Endometrial microvascular endothelial cells (primary cell): Measurements from ENCODE around the gene RPAP3. TPM values are rescaled to one million over a fixed set of nuclear protein-coding genes. Genes with fewer than 3 reads are reported as not detected.

ENCODE experiments used
- in situ Hi-C: cut with HindIII; loops from 2 replicates; pipeline ENCODE4 v1.10.0; 2017; ENCODE audit warnings: low sequenced_read_pairs, low pct_unique_long_range_greater_than_20kb; ENCODE audit errors: inconsistent ontology term
- total RNA-seq: library from RNA; depleted of rRNA; stranded (reverse); fragments of >200 nt; gene quantifications from one replicate; pipeline ENCODE4 v1.2.3, GENCODE V29; 2015; ENCODE audit errors: inconsistent ontology term

Gene RPAP3
- 11.8 TPM for total RNA-seq

DNA sequence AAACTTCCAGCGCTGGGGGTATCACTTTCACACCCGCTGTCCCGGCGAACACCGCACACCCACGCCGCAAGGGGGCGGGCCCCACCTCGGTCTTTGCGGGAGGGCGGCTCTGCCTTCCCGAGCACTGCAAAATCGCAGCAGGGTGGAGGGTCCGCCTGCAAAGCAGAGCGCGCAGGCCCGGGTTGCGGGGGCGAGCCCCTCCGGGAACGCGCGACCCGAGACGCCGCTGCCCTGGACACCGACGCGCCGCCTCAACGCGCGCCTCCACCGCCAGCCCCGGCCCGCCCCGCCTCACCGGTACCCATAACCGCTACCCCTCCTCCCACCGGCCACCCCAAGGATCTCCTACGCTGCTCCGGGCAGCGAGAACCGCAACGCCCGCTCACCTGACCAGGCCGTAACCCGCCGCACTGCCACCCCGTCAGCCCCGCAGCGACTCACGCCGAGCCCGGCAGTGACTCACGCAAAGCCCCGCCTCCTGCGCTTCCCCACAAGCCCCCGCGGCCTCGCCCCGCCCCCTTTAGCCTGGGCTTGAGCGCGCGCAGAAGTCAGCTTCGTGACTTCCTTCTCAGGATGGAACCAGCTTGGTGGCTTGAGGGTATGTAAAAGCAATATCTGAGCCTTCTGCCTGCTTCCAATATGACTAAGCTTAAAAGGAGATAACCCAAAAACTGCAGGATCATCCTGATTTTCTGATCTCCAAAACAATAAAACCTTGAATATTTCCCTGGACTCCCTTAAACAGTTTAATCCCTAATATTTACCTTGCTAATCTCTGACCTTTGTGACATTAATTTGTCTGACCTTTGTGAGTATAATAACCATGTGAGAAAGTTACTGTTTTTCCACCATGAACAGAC, at the start of gene RPAP3:
Gene RPAP3 (minus strand): TSS at position 465 of the 860 bp plus-strand sequence. CDS start 3,190 bp downstream, outside the sequence.
- in situ Hi-C loops = no loop called here

GRCh38 chr12:47754881-47755280, 49.1 kb upstream of the RPAP3 start:
- in situ Hi-C loops = no loop called here

- in situ Hi-C loops = no loop called here
Measured at GRCh38 chr12:47754126-47754525, 48.3 kb upstream of the RPAP3 start.

DNA sequence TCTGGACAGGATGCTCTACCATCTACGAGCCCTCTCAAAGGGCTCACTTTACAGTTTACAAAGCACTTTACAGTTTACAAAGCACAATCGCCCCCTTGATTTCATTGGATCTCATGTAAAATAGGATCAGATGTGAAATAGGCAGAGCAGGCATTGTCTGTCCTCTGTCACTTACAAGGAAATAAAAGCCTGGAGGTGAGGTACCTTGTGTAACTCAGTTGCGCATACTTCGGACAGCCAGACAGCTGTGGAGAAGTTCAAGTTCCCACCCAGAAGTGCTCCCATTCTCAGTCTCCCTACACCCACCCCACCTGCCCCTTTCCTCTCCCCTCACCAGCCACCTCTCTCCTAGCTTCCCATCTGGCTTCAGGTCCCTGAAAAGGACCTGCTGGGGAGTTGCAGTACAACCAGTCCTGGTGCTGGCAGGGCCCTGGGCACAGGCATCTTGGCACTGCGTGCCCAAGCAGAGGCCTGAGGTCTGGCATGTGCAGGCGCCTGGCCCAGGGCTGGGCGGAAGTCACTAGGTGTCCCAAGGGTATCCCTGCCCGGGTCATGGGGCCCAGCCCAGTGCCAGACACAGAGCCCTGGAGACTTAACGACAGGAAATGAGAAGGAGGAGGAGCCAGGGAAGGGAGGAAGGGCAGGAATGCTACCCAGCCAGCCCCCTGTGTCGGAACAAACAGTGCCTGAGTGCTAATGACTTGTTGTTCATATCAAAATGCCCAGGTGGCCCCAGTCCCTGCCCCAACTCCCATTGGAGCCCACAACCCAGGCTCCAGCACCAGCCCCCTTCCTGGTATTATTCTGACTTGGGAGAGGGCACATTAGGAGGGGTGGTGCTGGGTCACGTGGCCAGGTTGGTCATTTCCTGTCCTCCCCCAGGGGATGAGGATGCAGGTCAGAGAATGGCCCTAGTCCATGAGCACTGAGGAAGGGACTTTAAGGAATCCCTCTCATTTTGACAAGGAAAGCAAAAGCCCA, 47.5 kb upstream of the RPAP3 start:
- in situ Hi-C loops = no loop called here

- in situ Hi-C loops = no loop called here
Measured at GRCh38 chr12:47752552-47752951, 46.7 kb upstream of the RPAP3 start.

- in situ Hi-C loops = no loop called here
Measured at GRCh38 chr12:47752121-47752520, 46.3 kb upstream of the RPAP3 start.

GRCh38 chr12:47751561-47751960, 45.7 kb upstream of the RPAP3 start:
- in situ Hi-C loops = no loop called here

- in situ Hi-C loops = no loop called here
Measured at GRCh38 chr12:47750916-47751470, 45.2 kb upstream of the RPAP3 start.

DNA sequence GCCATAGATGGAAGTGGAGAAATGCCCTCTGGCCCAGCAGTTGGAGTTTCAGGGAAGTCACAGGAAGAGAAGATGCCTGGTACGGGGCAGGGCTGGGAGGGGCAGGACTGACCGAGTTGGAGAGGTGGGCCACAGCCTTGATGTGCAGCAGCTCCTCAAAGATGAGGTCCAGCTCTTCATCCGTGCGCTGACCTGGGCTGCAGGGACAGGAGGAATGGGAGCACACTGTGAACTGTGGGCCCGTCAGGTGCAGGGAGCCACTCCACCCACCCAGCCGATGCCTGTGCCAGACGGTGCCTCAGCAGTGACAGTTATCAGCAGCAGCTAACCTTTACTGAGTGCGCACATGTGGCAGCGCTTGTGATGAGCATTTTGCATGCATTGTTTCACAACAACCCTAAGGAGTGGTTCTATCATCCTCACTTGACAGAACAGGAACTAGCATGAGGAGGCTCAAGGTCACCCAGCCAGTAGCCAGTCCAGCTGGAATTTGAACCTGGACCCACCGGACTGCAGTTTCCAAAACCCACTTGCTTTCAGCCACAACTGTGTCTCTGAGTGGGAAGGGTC, 44.5 kb upstream of the RPAP3 start:
- in situ Hi-C loops = no loop called here

- in situ Hi-C loops = no loop called here
Measured at GRCh38 chr12:47748899-47749298, 43.1 kb upstream of the RPAP3 start.

- in situ Hi-C loops = no loop called here
Measured at GRCh38 chr12:47748507-47748828, 42.6 kb upstream of the RPAP3 start.

DNA sequence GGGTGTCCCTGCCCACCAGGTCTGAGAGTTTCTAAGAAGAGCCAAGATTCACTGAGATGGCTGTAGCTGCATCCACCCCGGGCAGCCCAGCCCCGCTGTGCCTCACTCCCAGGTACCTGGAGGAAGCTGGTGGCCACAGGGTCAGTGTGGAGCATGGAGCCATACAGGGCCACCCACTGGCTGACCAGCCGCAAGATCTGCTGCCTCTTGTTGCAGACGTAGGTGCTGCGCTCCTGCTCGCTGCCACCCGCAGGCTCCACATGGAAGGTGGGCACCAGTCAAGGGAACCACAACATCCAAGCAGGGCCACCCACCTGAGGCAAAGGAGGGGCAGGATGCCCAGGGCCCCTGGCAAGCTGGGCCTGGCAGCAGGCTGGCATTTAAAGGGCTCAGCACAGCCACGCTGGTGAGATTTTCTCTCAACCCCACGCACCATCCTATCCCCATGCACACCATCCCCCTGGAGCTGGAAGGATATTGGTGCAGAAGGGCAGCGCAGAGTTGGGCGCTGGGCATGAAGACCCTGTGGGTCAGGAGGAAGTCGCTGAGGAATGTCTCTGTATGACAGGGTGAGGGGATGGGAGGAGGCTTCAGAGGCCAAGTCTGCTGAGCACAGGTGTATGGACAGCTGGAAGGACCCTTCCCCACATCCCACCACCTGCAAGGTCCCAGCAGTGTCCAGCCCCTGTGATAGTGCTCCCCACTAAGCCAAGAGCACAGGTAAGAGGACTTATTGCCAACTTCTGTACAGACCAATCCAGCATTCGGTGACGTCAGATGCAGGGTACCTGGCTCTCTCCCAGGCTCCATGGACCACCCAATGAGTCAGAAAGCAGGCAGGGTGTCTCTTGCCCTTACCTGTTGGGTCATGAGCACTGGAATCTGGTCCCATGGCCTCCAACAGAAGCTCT, 42.0 kb upstream of the RPAP3 start:
- in situ Hi-C loops = no loop called here

- in situ Hi-C loops = no loop called here
Measured at GRCh38 chr12:47747126-47747525, 41.3 kb upstream of the RPAP3 start.

DNA sequence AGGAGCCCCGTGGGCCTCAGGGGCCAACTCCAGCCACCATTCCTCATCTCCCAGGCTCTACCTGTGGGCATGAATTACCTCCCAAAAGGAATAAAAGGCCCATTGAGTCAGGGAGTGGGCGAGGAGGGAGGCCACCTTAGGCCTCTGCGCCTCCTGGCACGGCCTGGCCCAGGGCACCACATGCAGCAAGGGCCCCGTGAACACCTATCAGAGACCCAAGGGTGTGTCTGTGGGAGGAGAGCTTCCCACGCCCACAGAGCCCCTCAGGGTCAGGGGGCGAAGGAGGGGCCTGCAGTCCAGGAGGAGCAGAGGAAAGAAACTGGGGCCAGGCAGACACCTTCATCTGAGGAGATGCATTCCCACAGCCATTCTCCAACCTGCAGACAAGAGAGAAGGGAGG, 40.7 kb upstream of the RPAP3 start:
- in situ Hi-C loops = no loop called here

GRCh38 chr12:47746073-47746472, 40.2 kb upstream of the RPAP3 start:
- in situ Hi-C loops = no loop called here

DNA sequence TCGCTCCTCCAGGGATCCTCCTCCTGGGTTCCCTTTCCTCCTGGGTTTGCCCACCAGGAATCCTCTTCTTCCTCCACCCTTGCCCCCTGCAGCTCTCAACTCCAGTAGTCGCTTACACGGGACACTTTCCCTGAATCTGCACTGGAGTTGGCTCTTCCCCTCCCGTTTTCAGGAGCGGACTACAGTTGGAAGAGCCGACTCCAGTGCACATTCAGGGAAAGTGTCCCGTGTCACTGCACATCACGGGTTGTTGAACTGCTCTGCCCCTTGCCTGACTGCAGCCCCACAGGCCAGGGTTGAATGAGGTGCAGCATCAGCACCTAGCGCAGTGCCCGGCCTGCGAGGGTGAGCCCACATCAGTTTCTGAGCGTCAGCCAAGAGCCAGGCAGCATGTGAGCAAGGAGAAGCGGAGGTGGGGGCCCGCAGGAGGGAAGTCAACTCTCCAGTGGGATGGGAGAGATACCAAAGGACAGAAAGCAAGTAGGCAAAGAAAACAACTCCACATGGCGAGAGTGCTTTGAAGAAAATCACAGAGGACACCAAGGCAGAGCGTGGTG, 39.7 kb upstream of the RPAP3 start:
- in situ Hi-C loops = no loop called here

- in situ Hi-C loops = no loop called here
Measured at GRCh38 chr12:47744778-47745436, 39.1 kb upstream of the RPAP3 start.
